Stimulated activated CD4-positive, alpha-beta T cell treated with anti-CD3 and anti-CD28 coated beads, TNF-alpha, amount 100 ng/mL, for 4 hours (primary cell): ENCODE measurements around the gene LINS1.
"Not testable (repeated sequence)": the region's sequence is repeated elsewhere in the genome, so short reads cannot be mapped to it uniquely, and the experiment has no call there.

Source experiments
- DNase-seq, 3 experiments: peaks; one replicate each; pipeline ENCODE4 v3.0.0-alpha.2; 2020; ENCODE audit warnings: low read depth in 3 of 3

LINS1 gene

DNA sequence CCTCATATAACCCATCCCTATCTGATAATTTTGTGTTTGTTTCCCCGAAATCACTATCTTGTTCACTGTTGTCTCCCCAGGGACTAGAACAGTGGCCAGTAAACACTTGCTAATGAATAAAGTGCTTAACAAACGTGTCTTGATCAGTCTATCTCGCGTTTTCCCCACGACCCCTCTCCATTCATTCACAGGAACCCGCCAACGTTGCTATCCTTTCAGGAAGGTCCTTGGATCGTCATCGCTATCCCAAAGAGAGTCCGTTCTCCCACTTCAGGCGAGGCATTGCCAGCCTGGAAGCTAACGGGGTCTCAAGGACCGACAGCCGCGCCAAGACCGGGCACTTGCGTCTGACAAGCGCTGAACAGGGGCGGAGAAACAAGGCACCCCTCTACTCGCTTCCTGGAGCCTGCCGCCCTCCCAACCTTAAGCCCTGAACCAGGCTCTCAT, 344 bp downstream of the LINS1 start:
- no peak for DNase-seq

DNA sequence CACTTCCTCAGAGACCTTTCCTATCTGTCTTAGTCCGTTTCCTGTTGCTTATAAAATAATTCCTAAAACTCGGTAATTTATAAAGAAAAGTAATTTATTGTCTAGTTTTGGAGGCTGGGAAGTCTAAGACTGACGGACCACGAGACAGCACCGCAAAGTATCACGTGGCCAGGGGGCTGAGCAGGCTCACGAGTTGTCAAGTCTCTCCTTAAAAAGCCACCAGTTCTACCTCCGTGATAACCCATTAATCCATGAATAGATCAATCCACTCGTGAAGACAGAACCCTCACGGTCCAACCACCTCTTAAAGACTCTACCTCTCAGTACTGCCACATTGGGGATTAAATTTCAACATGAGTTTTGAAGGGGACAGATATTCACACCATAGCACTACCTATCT, 821 bp downstream of the LINS1 start:
- peak in 1 of 3 experiments; percentile 21 for DNase-seq

DNA sequence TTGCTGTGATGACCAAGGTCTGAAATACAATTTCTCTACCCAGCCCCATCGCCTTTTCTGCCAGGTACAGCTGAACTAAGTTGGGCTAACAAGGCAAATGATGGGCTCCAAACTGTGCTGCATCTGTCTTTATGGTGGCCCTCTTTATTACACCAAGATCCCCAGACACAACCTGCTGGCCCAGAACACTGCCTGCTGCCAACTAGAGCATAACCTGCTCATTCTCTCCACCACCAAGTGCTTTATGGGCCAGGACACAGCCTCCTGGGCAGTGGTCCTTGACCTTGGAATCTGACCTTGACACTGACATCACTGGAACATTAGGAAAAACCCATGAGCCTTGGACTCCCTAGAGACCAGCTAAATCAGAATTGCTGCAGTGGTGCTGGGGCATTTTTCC, 3.3 kb downstream of the LINS1 start:
- DNase-seq, result no peak

GRCh38 chr15:100597862-100598261, 4.1 kb downstream of the LINS1 start:
- no peak for DNase-seq

- DNase-seq, result peak; percentile 81 to 96 (median 92)
Observed at GRCh38 chr15:100596792-100597191, 5.2 kb downstream of the LINS1 start.

- no peak for DNase-seq
Observed at GRCh38 chr15:100595964-100596363, 6.0 kb downstream of the LINS1 start.

- no peak for DNase-seq
Observed at GRCh38 chr15:100593431-100593830, 8.6 kb downstream of the LINS1 start.

DNA sequence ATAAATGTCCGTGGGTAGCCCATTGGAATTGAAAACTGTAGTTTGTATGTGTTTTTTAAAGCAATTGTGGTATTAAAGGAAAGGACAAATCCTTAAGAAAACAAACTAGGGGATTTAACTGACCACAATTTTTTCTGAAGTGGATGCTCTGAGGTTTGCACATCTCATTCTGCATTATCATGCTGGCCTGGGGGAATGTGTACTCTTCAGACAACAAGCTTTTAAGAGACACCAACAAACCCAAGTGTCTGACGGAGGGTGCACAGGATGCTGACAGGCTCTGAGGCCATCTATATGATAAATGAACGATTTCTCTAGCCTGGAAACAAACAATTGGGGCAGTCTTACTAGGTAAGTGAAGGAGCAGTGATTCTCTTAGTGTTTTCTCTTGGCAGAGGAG, 9.1 kb downstream of the LINS1 start:
- DNase-seq, result no peak

- DNase-seq, result no peak
Observed at GRCh38 chr15:100591835-100592234, 10.1 kb downstream of the LINS1 start.

DNA sequence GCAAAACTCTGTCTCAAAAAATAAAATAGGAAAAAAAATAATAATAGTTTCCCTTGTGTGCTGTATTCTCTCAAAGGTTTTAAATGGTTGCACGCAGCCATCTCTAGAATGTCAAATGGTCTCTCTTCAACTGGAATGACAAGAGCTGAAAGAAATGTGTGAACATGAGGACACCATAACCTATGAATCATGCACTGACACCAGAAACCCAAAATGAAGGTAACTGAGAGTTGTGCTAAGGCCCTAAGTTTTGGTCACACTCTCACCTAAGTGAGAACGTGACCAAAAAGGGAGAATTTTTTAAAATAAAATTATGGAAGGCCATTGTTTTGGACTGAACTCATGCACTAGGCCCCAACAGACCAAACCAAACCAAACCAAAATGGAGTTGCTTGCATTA, 10.8 kb downstream of the LINS1 start:
- DNase-seq, result not testable (repeated sequence)

DNA sequence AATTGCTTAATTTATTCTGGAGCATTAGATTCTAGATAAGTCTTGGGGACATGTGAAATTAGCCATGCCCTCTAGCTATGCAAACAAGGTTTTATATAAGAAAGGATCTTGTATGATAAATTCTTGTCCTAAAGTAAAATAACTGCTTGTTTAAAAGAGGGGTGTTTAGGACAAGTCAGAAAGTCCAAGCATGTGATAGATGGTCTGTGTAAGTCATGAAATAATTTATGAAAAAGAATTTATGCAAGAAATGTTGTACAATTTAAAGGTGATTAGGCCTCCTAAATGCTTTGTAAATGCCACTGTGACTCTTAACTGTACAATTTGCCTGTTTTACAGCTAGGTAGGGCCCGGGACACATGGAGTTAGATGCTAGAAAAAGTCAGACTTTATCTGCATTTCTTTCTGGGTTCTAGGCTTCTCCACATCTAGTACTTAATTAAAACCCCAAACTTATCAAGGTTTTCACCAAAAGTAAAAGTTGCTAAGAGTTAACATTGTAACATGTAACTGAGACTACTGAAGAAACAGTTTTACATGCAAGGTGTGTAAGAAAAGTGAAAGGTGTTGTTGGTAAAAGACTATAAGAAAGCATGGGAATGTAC, 13.2 kb downstream of the LINS1 start:
- DNase-seq, result no peak

DNA sequence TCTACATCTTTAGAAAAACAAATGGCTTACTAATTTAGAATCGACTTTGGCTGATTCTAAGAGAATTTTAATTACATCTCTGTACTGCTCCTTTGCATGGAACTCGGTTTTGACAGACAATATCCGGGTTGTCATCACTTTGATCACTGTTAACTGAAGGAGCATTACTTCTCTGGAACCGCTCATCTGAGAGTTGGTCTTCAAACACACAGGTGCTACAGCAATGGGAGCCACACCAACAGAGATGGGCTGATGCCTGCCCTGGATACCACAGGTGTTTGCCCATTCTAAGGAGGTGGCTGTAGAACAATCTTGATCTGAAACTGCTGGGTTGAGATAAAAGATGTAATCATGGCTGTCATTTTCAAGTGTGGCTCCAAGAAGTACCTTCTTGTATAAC, 21.6 kb downstream of the LINS1 start:
- no peak for DNase-seq

GRCh38 chr15:100573526-100573925, 28.5 kb downstream of the LINS1 start:
- DNase-seq, result no peak

DNA sequence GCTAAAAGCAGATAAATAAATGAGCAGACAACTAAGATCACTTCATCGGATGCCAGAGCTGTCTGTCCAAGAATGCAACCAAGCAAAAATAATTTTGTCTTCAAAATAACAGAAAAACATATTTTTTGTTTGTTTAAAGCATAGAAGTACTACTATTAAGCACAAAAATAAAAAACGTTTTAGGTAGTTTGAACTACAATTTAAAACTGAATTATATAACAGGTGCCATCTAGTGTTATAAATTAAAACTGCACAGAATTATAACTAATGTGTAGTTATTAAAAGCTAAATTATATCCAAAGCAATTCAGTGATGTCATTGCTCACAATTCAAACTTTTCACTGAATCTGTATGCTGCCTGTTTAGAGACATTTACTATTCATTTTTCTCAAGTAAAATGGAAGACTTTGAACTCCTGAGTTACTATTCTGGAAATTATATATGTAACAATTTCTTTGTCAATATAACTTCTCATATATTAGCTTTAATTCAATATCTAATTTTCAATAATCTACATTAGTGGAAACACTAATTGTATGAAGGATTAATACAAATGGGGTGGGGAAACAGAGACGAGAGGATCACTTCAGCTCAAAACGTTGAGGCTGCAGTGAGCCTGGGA, 29.5 kb downstream of the LINS1 start:
- DNase-seq, result no peak

DNA sequence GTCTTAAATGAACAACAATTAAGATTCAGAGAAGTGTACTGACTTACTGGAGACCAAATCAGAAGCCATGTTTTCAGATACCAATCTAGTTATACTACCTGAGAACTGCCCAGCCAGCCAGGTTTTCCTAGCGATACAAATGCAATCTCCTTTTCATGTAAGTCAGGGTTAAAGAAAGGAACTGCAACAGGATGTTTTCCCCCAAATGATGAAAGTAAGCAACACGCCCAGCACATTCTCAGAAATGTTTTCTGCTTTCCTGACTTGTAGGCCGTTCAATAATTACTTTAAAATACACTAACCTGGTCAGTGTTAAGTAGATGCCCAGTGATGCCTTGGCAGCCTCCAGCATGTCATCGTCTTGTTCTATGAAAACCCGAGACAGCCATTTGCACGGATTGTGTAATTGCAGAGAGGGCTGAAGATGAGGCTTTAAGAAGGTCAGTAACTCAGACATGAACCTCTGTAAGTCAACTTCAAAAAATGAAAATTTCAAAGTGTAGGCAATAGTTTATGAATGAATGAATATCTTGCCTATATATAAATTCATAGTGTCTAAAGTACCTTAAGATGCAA, 30.3 kb downstream of the LINS1 start:
- no peak for DNase-seq

DNA sequence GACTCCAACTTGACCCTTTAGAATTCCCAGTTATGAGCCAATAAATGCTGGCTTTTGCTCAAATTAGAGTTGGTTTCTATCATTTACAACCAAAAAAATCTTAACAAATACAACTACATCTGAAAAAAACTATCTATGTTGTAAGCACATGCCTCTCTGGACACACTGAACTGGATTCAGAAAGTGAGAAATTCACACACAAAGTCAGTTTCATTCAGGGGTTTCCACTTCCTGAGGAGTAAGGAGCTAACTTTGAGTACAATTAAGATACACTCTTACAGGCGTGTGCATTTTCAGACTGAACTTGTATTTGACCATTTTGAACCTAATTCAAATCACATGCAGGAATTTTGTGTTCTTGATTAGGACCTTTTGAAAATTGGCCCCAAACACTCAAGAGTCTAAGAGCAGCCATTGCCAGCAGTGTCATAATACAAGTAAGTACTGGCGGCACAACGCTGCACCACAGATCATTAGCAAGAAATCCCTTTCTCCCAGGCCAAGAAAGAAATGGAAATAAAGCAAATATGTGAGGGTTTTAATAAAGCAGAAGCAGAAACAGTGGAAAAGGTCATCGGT, 31.2 kb downstream of the LINS1 start:
- no peak for DNase-seq

DNA sequence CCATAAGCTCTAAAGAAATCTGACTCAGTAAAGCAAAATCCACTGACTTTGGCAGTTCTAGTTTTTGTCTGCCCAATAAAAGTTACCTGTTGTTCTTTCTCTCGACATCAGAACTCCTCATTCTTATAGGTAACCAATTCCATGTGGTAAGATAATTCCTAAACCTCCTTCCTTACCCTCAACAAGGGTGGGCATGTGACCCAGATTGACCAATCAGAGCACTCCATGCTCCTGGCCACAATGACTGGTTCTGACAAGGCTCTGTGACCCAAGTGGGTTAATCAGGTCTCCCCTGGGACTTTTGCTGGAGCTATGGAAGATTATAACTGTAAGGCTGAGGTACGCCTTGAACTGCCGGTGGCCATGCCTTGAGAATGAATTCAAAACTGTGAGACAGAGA, 31.7 kb downstream of the LINS1 start:
- no peak for DNase-seq

GRCh38 chr15:100569391-100569790, 32.6 kb downstream of the LINS1 start:
- DNase-seq, result no peak

- DNase-seq, result no peak
Observed at GRCh38 chr15:100566850-100567628, 34.9 kb downstream of the LINS1 start.

- no peak for DNase-seq
Observed at GRCh38 chr15:100565591-100565990, 36.4 kb downstream of the LINS1 start.

DNA sequence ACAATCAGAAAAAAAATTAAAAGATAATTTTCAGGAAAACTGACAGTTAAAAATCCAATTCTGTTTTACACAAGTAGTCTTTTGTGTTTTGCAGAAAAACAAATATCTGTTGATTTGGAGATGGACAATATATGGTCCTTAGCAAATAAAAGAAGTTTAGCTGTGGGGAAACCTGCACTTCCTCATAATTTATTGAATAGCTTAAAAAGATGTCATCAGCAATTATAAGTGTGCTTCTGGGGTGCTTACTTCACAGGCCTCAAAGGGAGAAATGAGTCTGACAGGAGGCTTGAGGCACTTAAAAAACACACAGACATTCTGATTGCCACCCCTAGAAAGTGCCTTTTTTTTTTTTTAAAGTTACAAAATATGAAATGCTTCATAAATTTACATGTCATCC, 41.7 kb downstream of the LINS1 start:
- no peak for DNase-seq

DNA sequence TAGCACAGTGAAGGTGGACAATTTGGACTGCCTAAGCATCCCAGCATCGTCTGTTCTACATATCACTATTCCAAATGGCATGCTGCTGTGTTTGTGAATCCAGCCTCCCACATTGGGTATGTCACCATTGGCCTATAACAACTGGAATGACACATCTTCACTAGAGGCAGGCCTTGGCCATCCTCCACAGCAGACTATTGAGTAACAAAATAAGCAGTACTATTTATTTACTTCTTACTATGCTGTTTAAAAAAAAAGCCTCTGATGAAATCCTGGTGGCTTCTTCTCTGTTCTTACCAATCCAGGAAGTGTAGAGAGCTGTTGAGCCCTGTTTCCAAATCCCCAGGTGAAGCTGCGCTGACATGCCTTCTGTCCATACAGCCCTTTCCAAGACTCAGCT, 42.7 kb downstream of the LINS1 start:
- DNase-seq, result no peak
